Natural killer cell (primary cell): ENCODE results near the gene ACAP3. TPM values are rescaled to one million over a fixed set of nuclear protein-coding genes. Genes with fewer than 3 reads are reported as not detected.

ENCODE experiments used
- ATAC-seq, 3 donors: fragments of 150-1000 bp in 2 of 3; fragments of 200-7000 bp in 1 of 3; cut with Tn5 transposase; 1 replicate in 1 of 3; 2 replicates in 2 of 3; pipeline ENCODE4 v1.10.0; 2021; ENCODE audit warnings: mild to moderate bottlenecking in 2 of 3, moderate library complexity in 2 of 3
- DNase-seq, 2 donors: peaks; one replicate each; pipeline versions ENCODE4 v3.0.0 to v3.0.0-alpha.2; 2013 to 2021; ENCODE audit warnings: mixed read lengths in 1 of 2
- H3K27ac ChIP-seq: one replicate; pipeline ENCODE4 v1.5.1; 2013; ENCODE audit warnings: mild to moderate bottlenecking, low read length
- H3K27me3 ChIP-seq: one replicate; pipeline ENCODE4 v1.6.1; 2013; ENCODE audit warnings: low read length; ENCODE audit not compliant: control insufficient read depth, insufficient read depth
- H3K36me3 ChIP-seq: one replicate; pipeline ENCODE4 v1.6.1; 2013; ENCODE audit warnings: low read length; ENCODE audit not compliant: control insufficient read depth, insufficient read depth
- H3K4me1 ChIP-seq: one replicate; pipeline ENCODE4 v1.6.1; 2013; ENCODE audit warnings: low read length; ENCODE audit not compliant: control insufficient read depth, insufficient read depth
- H3K4me3 ChIP-seq: one replicate; pipeline ENCODE4 v1.5.1; 2013; ENCODE audit warnings: low read length
- H3K9me3 ChIP-seq: one replicate; pipeline ENCODE4 v1.6.1; 2013; ENCODE audit warnings: low read length; ENCODE audit not compliant: control insufficient read depth, insufficient read depth
- H3K27ac Mint-ChIP-seq, 2 donors: one replicate each; pipeline ENCODE4 v1.8.0; 2022; ENCODE audit warnings: mild to moderate bottlenecking in 2 of 2, mixed read lengths in 2 of 2, moderate library complexity in 1 of 2
- H3K27me3 Mint-ChIP-seq, 2 donors: one replicate each; pipeline ENCODE4 v1.8.0; 2022; ENCODE audit warnings: low read depth in 2 of 2, mixed read lengths in 2 of 2
- H3K36me3 Mint-ChIP-seq: one replicate; pipeline ENCODE4 v1.8.0; 2022; ENCODE audit warnings: mixed read lengths
- H3K4me1 Mint-ChIP-seq, 2 donors: one replicate each; pipeline ENCODE4 v1.8.0; 2022; ENCODE audit warnings: mixed read lengths in 2 of 2
- H3K4me3 Mint-ChIP-seq: one replicate; pipeline ENCODE4 v1.8.0; 2022; ENCODE audit warnings: mild to moderate bottlenecking, moderate library complexity, mixed read lengths
- H3K9me3 Mint-ChIP-seq, 2 donors: one replicate each; pipeline ENCODE4 v1.8.0; 2022; ENCODE audit warnings: mixed read lengths in 2 of 2
- WGBS: methylation state at CpG from one replicate; pipeline ENCODE4 v1.1.7; 2013; ENCODE audit warnings: missing lambda C conversion rate; ENCODE audit not compliant: insufficient coverage; 5-methylcytosine and 5-hydroxymethylcytosine counted together
- intact Hi-C: fragments of 100-400 bp; cut with micrococcal nuclease; formaldehyde crosslinking; loops from one replicate; pipeline ENCODE4 v1.14.2; 2022
- total RNA-seq, 4 donors: library from RNA; stranded (reverse); fragments of 120-200 nt in 1 of 4; gene quantifications; one replicate each; pipeline versions ENCODE4 v1.2.3 to v1.2.4, GENCODE V29; 2013 to 2022
- TF ChIP-seq, protein P1 (sequence below): fragments of 200-600 bp; IDR thresholded peaks from one replicate; pipeline ENCODE4 v1.8.0; 2022; ENCODE audit warnings: antibody characterized with exemption

ACAP3 gene
- total RNA-seq, 3 donors from 2014 or later (not counting 1 experiment from before 2014, with no cell fraction given): 56.1 to 59.7 (median 59.0) TPM

- no peak overlapping the region for H3K27ac Mint-ChIP-seq
- Histone ChIP-seq H3K27ac (no peak overlapping the region), H3K36me3 (peaks cover 27% of the 10 kb centered on the region), H3K9me3 (no peaks in the 10 kb centered on the region), H3K4me3 (no peak overlapping the region), H3K27me3 (no peaks in the 10 kb centered on the region), H3K4me1 (peaks cover 9% of the 10 kb centered on the region)
- H3K36me3 Mint-ChIP-seq: no peaks in the 10 kb centered on the region
- H3K27me3 Mint-ChIP-seq: no peaks in the 10 kb centered on the region
- no peaks in the 10 kb centered on the region for H3K9me3 Mint-ChIP-seq
- ATAC-seq (no peak), DNase-seq (no peak)
- intact Hi-C loops: no loop called here
- TF ChIP-seq, protein P1, sequence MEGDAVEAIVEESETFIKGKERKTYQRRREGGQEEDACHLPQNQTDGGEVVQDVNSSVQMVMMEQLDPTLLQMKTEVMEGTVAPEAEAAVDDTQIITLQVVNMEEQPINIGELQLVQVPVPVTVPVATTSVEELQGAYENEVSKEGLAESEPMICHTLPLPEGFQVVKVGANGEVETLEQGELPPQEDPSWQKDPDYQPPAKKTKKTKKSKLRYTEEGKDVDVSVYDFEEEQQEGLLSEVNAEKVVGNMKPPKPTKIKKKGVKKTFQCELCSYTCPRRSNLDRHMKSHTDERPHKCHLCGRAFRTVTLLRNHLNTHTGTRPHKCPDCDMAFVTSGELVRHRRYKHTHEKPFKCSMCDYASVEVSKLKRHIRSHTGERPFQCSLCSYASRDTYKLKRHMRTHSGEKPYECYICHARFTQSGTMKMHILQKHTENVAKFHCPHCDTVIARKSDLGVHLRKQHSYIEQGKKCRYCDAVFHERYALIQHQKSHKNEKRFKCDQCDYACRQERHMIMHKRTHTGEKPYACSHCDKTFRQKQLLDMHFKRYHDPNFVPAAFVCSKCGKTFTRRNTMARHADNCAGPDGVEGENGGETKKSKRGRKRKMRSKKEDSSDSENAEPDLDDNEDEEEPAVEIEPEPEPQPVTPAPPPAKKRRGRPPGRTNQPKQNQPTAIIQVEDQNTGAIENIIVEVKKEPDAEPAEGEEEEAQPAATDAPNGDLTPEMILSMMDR: no peak
- H3K4me3 Mint-ChIP-seq: no peak overlapping the region
- WGBS: 98% methylated on average over 8 of the region's 8 CpGs
- H3K4me1 Mint-ChIP-seq: peaks cover 15 to 31% of the 10 kb centered on the region in 2 donors
Observed at GRCh38 chr1:1262758-1263157, 45.0 kb downstream of the ACAP3 start.

DNA sequence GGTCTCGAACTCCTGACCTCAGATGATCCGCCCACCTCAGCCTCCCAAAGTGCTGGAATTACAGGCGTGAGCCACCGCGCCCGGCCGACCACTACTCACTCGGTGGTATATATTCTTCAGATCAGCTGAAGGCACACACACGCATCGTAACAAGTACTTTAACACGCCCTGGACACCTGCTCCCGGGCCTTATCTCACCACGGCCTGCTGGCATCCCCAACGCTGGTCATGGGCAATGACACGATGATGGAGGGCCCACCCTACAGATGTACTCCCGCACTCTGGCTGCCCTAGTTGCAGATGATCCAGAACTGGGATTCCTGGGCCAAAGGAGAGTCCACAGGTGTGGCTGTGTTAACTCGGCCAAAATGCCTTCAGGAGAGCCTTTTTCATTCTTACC is 45.7 kb downstream of the ACAP3 start:
- H3K4me1 Mint-ChIP-seq: peaks cover 15 to 32% of the 10 kb centered on the region in 2 donors
- intact Hi-C loops: no loop called here
- no peak for ATAC-seq
- Histone ChIP-seq H3K4me1 (peaks cover 9% of the 10 kb centered on the region), H3K27me3 (no peaks in the 10 kb centered on the region), H3K36me3 (peaks cover 23% of the 10 kb centered on the region), H3K9me3 (no peaks in the 10 kb centered on the region), H3K4me3 (no peak overlapping the region), H3K27ac (no peak overlapping the region)
- H3K9me3 Mint-ChIP-seq: no peaks in the 10 kb centered on the region
- 98% methylated on average over 17 of the region's 17 CpGs for WGBS
- no peak for DNase-seq
- no peaks in the 10 kb centered on the region for H3K27me3 Mint-ChIP-seq
- no peak overlapping the region for H3K27ac Mint-ChIP-seq
- H3K36me3 Mint-ChIP-seq: no peaks in the 10 kb centered on the region
- TF ChIP-seq, protein P1: no peak
- no peak overlapping the region for H3K4me3 Mint-ChIP-seq

- H3K27ac Mint-ChIP-seq: peak overlapping the region in 1 of 2 donors; percentile 69
- ATAC-seq (no peak), DNase-seq (no peak)
- no peaks in the 10 kb centered on the region for H3K9me3 Mint-ChIP-seq
- H3K4me3 ChIP-seq: no peak overlapping the region
- peaks cover 31% of the 10 kb centered on the region for H3K36me3 ChIP-seq
- no peaks in the 10 kb centered on the region for H3K27me3 Mint-ChIP-seq
- no peaks in the 10 kb centered on the region for H3K36me3 Mint-ChIP-seq
- H3K27ac ChIP-seq: no peak overlapping the region
- no peaks in the 10 kb centered on the region for H3K9me3 ChIP-seq
- peaks cover 9% of the 10 kb centered on the region for H3K4me1 ChIP-seq
- H3K27me3 ChIP-seq: no peaks in the 10 kb centered on the region
- peaks cover 15 to 31% of the 10 kb centered on the region in 2 donors for H3K4me1 Mint-ChIP-seq
- 75% methylated on average over 16 of the region's 16 CpGs for WGBS
- peak overlapping the region; percentile 21 for H3K4me3 Mint-ChIP-seq
- TF ChIP-seq, protein P1: no peak
- intact Hi-C loops: no loop called here
Observed at GRCh38 chr1:1260843-1261560, 46.7 kb downstream of the ACAP3 start.
